B cell (primary cell): Measurements from ENCODE around the gene ITFG1. TPM values are rescaled to one million over a fixed set of nuclear protein-coding genes. Genes with fewer than 3 reads are reported as not detected.
A peak's percentile ranks its signal among the peaks of the same experiment; 100 is the strongest.

Source experiments
- ATAC-seq: fragments of 200-7000 bp; cut with Tn5 transposase; one replicate; pipeline ENCODE4 v1.10.0; 2021; ENCODE audit warnings: low read depth, mild to moderate bottlenecking, moderate number of reproducible peaks, moderate library complexity
- CTCF ChIA-PET: fragments of 350-600 bp; sonication (Branson Sonifier 250); formaldehyde crosslinking; loops from one replicate; lab custom pipeline; 2021; ENCODE audit warnings: antibody characterized with exemption, inconsistent platforms; lab: Charles Lee
- POLR2A ChIA-PET: fragments of 350-600 bp; sonication (Branson Sonifier 250); formaldehyde crosslinking; loops from one replicate; lab custom pipeline; 2021; ENCODE audit warnings: antibody characterized with exemption; lab: Charles Lee
- DNase-seq: peaks from one replicate; pipeline ENCODE4 v3.0.0; 2013
- H2AFZ ChIP-seq: 2 replicates; pipeline ENCODE4 v1.6.1; 2012; ENCODE audit warnings: mild to moderate bottlenecking, low read depth, low read length; ENCODE audit not compliant: insufficient read depth, poor library complexity, severe bottlenecking
- H3K27ac ChIP-seq, 2 donors: 1 replicate in 1 of 2; 2 replicates in 1 of 2; pipeline ENCODE4 v1.5.1; 2012 to 2013; ENCODE audit warnings: low read length in 2 of 2, mild to moderate bottlenecking in 2 of 2, moderate library complexity in 1 of 2
- H3K27me3 ChIP-seq, 4 experiments: fragments of 200-600 bp in 1 of 4; sonication (generic) in 1 of 4; replicated peaks in 1 of 4; 1 replicate in 2 of 4; 2 replicates in 2 of 4; pipeline versions ENCODE4 v1.6.1 to v1.7.0; 2013 to 2016; ENCODE audit warnings: low read length in 3 of 4, mild to moderate bottlenecking in 2 of 4, mixed read lengths in 1 of 4, moderate library complexity in 1 of 4; ENCODE audit not compliant: insufficient read depth in 4 of 4, control insufficient read depth in 3 of 4; ENCODE audit errors: control extremely low read depth in 1 of 4
- H3K36me3 ChIP-seq, 2 experiments: replicated peaks in 1 of 2; 1 replicate in 1 of 2; 2 replicates in 1 of 2; pipeline versions ENCODE4 v1.6.1 to v1.7.1; 2013; ENCODE audit warnings: low read length in 1 of 2; ENCODE audit not compliant: insufficient read depth in 2 of 2, control insufficient read depth in 1 of 2; ENCODE audit errors: control extremely low read depth in 1 of 2, extremely low read depth in 1 of 2
- H3K4me1 ChIP-seq, 2 donors: fragments of 200-600 bp in 1 of 2; sonication (generic) in 1 of 2; 1 replicate in 1 of 2; 2 replicates in 1 of 2; pipeline versions ENCODE4 v1.5.1 to v1.6.1; 2013 to 2017; ENCODE audit warnings: low read length in 2 of 2; ENCODE audit not compliant: control insufficient read depth in 2 of 2, insufficient read depth in 2 of 2
- H3K4me2 ChIP-seq: replicated peaks from 2 replicates; pipeline ENCODE3; 2012; ENCODE audit warnings: mild to moderate bottlenecking, low read depth, low read length; ENCODE audit not compliant: poor library complexity, severe bottlenecking
- H3K4me3 ChIP-seq, 5 experiments: fragments of 200-600 bp in 1 of 5; sonication (generic) in 1 of 5; 1 replicate in 3 of 5; 2 replicates in 2 of 5; pipeline versions ENCODE4 v1.5.1 to v1.7.0; 2011 to 2016; ENCODE audit warnings: low read length in 4 of 5, mild to moderate bottlenecking in 4 of 5, low read depth in 2 of 5, control low read depth in 1 of 5, moderate library complexity in 1 of 5; ENCODE audit not compliant: insufficient read depth in 1 of 5; ENCODE audit errors: control extremely low read depth in 1 of 5, extremely low read depth in 1 of 5
- H3K79me2 ChIP-seq: fragments of 200-600 bp; sonication (generic); one replicate; pipeline ENCODE4 v1.6.0; 2016; ENCODE audit warnings: low read length; ENCODE audit not compliant: control insufficient read depth, insufficient read depth
- H3K9ac ChIP-seq: fragments of 200-600 bp; sonication (generic); 2 replicates; pipeline ENCODE4 v1.6.1; 2017; ENCODE audit warnings: mild to moderate bottlenecking, low read length, moderate library complexity
- H3K9me3 ChIP-seq, 3 donors: one replicate each; pipeline versions ENCODE4 v1.6.1 to v1.7.1; 2013; ENCODE audit warnings: low read length in 2 of 3; ENCODE audit not compliant: control insufficient read depth in 2 of 3, insufficient read depth in 1 of 3; ENCODE audit errors: control extremely low read depth in 1 of 3
- H4K20me1 ChIP-seq: 2 replicates; pipeline ENCODE4 v1.6.0; 2012; ENCODE audit warnings: mild to moderate bottlenecking, low read length; ENCODE audit not compliant: insufficient read depth, control insufficient read depth, poor library complexity, severe bottlenecking
- H3K27ac Mint-ChIP-seq: one replicate; pipeline ENCODE4 v1.8.0; 2021; ENCODE audit warnings: mixed read lengths
- H3K27me3 Mint-ChIP-seq: one replicate; pipeline ENCODE4 v1.8.0; 2021; ENCODE audit warnings: mixed read lengths
- H3K4me1 Mint-ChIP-seq: one replicate; pipeline ENCODE4 v1.8.0; 2021; ENCODE audit warnings: mixed read lengths
- H3K4me3 Mint-ChIP-seq: one replicate; pipeline ENCODE4 v1.8.0; 2021; ENCODE audit warnings: mixed read lengths
- H3K9me3 Mint-ChIP-seq: one replicate; pipeline ENCODE4 v1.8.0; 2022; ENCODE audit warnings: mixed read lengths; ENCODE audit not compliant: insufficient read depth
- EZH2 ChIP-seq: IDR thresholded peaks from 2 replicates; pipeline ENCODE4 v1.6.1; 2012; ENCODE audit warnings: borderline replicate concordance, low read depth, mild to moderate bottlenecking, moderate library complexity, low read length; ENCODE audit not compliant: insufficient read depth, poor library complexity, severe bottlenecking
- WGBS: methylation state at CpG from one replicate; pipeline ENCODE4 v1.1.5; 2013; ENCODE audit warnings: missing lambda C conversion rate; ENCODE audit not compliant: insufficient coverage; 5-methylcytosine and 5-hydroxymethylcytosine counted together
- intact Hi-C: fragments of 100-400 bp; cut with micrococcal nuclease; formaldehyde crosslinking; loops from one replicate; pipeline ENCODE4 v1.10.0; 2022
- polyA plus RNA-seq: library from polyadenylated mRNA; depleted of rRNA; stranded (reverse); fragments of >200 nt; gene quantifications from 2 replicates; pipeline ENCODE4 v1.2.3, GENCODE V29; 2012
- total RNA-seq, 2 donors: library from RNA; stranded (reverse); fragments of 120-200 nt in 1 of 2; gene quantifications; 1 replicate in 1 of 2; 2 replicates in 1 of 2; pipeline versions ENCODE4 v1.2.3 to v1.2.4, GENCODE V29; 2013 to 2022
- TF ChIP-seq, protein P1 (sequence below): fragments of 200-600 bp; IDR thresholded peaks from one replicate; pipeline ENCODE4 v1.8.0; 2022; ENCODE audit warnings: antibody characterized with exemption, mild to moderate bottlenecking

The ITFG1 gene
- total and polyA plus RNA-seq, 2 donors (not counting 1 experiment from before 2014, with no cell fraction given) = 9.7 to 40.4 TPM

DNA sequence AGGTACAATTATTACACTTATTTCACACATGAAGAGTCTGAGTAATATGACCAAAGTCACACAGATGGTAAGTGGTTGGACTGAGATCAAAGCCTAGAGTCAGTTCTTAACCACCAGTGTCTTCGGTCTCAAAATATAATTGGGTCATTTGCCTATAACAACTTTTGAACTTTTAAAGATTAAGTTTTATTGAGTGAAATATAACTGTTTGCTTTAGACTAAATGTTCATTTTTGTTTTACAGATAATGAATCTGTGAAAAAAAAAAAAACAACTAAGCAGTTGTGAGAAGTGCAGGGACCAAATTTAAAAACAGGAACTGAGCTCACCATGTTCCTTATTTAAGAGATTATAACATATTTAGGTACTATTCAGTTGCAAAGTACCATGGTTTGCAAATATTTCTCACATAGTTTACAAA is 150.1 kb downstream of the ITFG1 start:
- Histone ChIP-seq H3K27ac (peak overlapping the region in 1 of 2 donors; percentile 73), H3K9ac (no peak overlapping the region), H3K36me3 (peaks cover 3 to 10% of the 10 kb centered on the region in 2 experiments), H2AFZ (peak overlapping the region; percentile 21), H4K20me1 (no peaks in the 10 kb centered on the region), H3K4me2 (peak overlapping the region; percentile 39), H3K79me2 (no peaks in the 10 kb centered on the region), H3K4me1 (peaks cover 4 to 16% of the 10 kb centered on the region in 2 donors), H3K4me3 (no peak overlapping the region), H3K9me3 (no peaks in the 10 kb centered on the region), H3K27me3 (no peaks in the 10 kb centered on the region)
- Mint-ChIP-seq H3K27ac (no peak overlapping the region), H3K27me3 (no peaks in the 10 kb centered on the region), H3K4me3 (no peak overlapping the region), H3K4me1 (peaks cover 13% of the 10 kb centered on the region), H3K9me3 (no peaks in the 10 kb centered on the region)
- DNase-seq = peak; percentile 10
- POLR2A ChIA-PET = interaction anchor here (0.7 kb wide), 1 partner anchor 9 kb away, joined by 3 read pairs; no protein-coding TSS in a partner anchor
- intact Hi-C loops = no loop called here
- no peak for ATAC-seq
- CTCF ChIA-PET = no interaction called here
- WGBS = no CpG with 5 or more reads among the region's 1 CpG
- TF ChIP-seq, protein P1, sequence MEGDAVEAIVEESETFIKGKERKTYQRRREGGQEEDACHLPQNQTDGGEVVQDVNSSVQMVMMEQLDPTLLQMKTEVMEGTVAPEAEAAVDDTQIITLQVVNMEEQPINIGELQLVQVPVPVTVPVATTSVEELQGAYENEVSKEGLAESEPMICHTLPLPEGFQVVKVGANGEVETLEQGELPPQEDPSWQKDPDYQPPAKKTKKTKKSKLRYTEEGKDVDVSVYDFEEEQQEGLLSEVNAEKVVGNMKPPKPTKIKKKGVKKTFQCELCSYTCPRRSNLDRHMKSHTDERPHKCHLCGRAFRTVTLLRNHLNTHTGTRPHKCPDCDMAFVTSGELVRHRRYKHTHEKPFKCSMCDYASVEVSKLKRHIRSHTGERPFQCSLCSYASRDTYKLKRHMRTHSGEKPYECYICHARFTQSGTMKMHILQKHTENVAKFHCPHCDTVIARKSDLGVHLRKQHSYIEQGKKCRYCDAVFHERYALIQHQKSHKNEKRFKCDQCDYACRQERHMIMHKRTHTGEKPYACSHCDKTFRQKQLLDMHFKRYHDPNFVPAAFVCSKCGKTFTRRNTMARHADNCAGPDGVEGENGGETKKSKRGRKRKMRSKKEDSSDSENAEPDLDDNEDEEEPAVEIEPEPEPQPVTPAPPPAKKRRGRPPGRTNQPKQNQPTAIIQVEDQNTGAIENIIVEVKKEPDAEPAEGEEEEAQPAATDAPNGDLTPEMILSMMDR = no peak
- no peak for TF ChIP-seq EZH2

GRCh38 chr16:47309581-47310312 is 151.1 kb downstream of the ITFG1 start:
- ChIA-PET CTCF (no interaction called here), POLR2A (no interaction called here)
- H3K4me1 Mint-ChIP-seq = peaks cover 13% of the 10 kb centered on the region
- no peak for ATAC-seq
- Histone ChIP-seq H4K20me1 (no peaks in the 10 kb centered on the region), H3K9me3 (no peaks in the 10 kb centered on the region), H3K27ac (peak overlapping the region in 1 of 2 donors; percentile 73), H3K4me3 (no peak overlapping the region), H3K4me2 (no peak overlapping the region), H3K79me2 (no peaks in the 10 kb centered on the region), H2AFZ (no peak overlapping the region), H3K4me1 (peaks cover 4 to 16% of the 10 kb centered on the region in 2 donors), H3K27me3 (no peaks in the 10 kb centered on the region), H3K9ac (no peak overlapping the region), H3K36me3 (peaks cover 3 to 12% of the 10 kb centered on the region in 2 experiments)
- no peak for DNase-seq
- intact Hi-C loops = no loop called here
- TF ChIP-seq EZH2 = no peak
- TF ChIP-seq, protein P1 = no peak
- no peaks in the 10 kb centered on the region for H3K9me3 Mint-ChIP-seq
- H3K27ac Mint-ChIP-seq = no peak overlapping the region
- no CpG with 5 or more reads among the region's 4 CpGs for WGBS
- H3K4me3 Mint-ChIP-seq = no peak overlapping the region
- H3K27me3 Mint-ChIP-seq = no peaks in the 10 kb centered on the region
